Measurements from ENCODE around the gene SLC12A7. TPM values are rescaled to one million over a fixed set of nuclear protein-coding genes. Genes with fewer than 3 reads are reported as not detected.

The SLC12A7 gene
- total RNA-seq, 1 donor from 2014 or later, result 11.5 TPM

GRCh38 chr5:1074816-1075554 lies 36.9 kb downstream of the SLC12A7 start:
- TF ChIP-seq CTCF (IDR thresholded peaks at IDR 0.05), result no peak
- H3K36me3 Mint-ChIP-seq (ENCODE audit: unreplicated experiment), result no peaks in the 10 kb centered on the region
- H3K9me3 Mint-ChIP-seq (ENCODE audit: unreplicated experiment), result no peaks in the 10 kb centered on the region
- no peak for DNase-seq (ENCODE audit: extremely low spot score, unreplicated experiment)
- no peak overlapping the region for H3K27ac Mint-ChIP-seq (ENCODE audit: unreplicated experiment)
- no peaks in the 10 kb centered on the region for H3K27me3 Mint-ChIP-seq (ENCODE audit: unreplicated experiment)
- H3K4me3 Mint-ChIP-seq (ENCODE audit: unreplicated experiment), result no peak overlapping the region
- H3K4me1 Mint-ChIP-seq (ENCODE audit: unreplicated experiment), result no peaks in the 10 kb centered on the region

- H3K36me3 Mint-ChIP-seq (ENCODE audit: unreplicated experiment), result no peaks in the 10 kb centered on the region
- no peak overlapping the region for H3K27ac Mint-ChIP-seq (ENCODE audit: unreplicated experiment)
- no peak for DNase-seq (ENCODE audit: extremely low spot score, unreplicated experiment)
- H3K9me3 Mint-ChIP-seq (ENCODE audit: unreplicated experiment), result no peaks in the 10 kb centered on the region
- H3K4me1 Mint-ChIP-seq (ENCODE audit: unreplicated experiment), result no peaks in the 10 kb centered on the region
- no peak overlapping the region for H3K4me3 Mint-ChIP-seq (ENCODE audit: unreplicated experiment)
- no peaks in the 10 kb centered on the region for H3K27me3 Mint-ChIP-seq (ENCODE audit: unreplicated experiment)
- no peak for TF ChIP-seq CTCF (IDR thresholded peaks at IDR 0.05)
These were observed 37.6 kb downstream of the SLC12A7 start for GRCh38 chr5:1074226-1074625.

GRCh38 chr5:1073239-1074102 lies 38.4 kb downstream of the SLC12A7 start:
- no peaks in the 10 kb centered on the region for H3K27me3 Mint-ChIP-seq (ENCODE audit: unreplicated experiment)
- no peak for DNase-seq (ENCODE audit: extremely low spot score, unreplicated experiment)
- no peak overlapping the region for H3K27ac Mint-ChIP-seq (ENCODE audit: unreplicated experiment)
- no peaks in the 10 kb centered on the region for H3K4me1 Mint-ChIP-seq (ENCODE audit: unreplicated experiment)
- no peak overlapping the region for H3K4me3 Mint-ChIP-seq (ENCODE audit: unreplicated experiment)
- H3K36me3 Mint-ChIP-seq (ENCODE audit: unreplicated experiment), result no peaks in the 10 kb centered on the region
- H3K9me3 Mint-ChIP-seq (ENCODE audit: unreplicated experiment), result no peaks in the 10 kb centered on the region
- no peak for TF ChIP-seq CTCF (IDR thresholded peaks at IDR 0.05)

GRCh38 chr5:1069720-1070088 lies 42.2 kb downstream of the SLC12A7 start:
- no peak overlapping the region for H3K27ac Mint-ChIP-seq (ENCODE audit: unreplicated experiment)
- DNase-seq (ENCODE audit: extremely low spot score, unreplicated experiment), result no peak
- no peak overlapping the region for H3K4me3 Mint-ChIP-seq (ENCODE audit: unreplicated experiment)
- no peaks in the 10 kb centered on the region for H3K9me3 Mint-ChIP-seq (ENCODE audit: unreplicated experiment)
- no peaks in the 10 kb centered on the region for H3K27me3 Mint-ChIP-seq (ENCODE audit: unreplicated experiment)
- H3K4me1 Mint-ChIP-seq (ENCODE audit: unreplicated experiment), result no peaks in the 10 kb centered on the region
- no peaks in the 10 kb centered on the region for H3K36me3 Mint-ChIP-seq (ENCODE audit: unreplicated experiment)
- no peak for TF ChIP-seq CTCF (IDR thresholded peaks at IDR 0.05)

Data from osteocyte (in vitro differentiated cells).